IMR-90 (cell line): ENCODE measurements around the gene UBXN6. TPM values are rescaled to one million over a fixed set of nuclear protein-coding genes. Genes with fewer than 3 reads are reported as not detected.

Source experiments
- ATAC-seq: fragments of 200-7000 bp; cut with Tn5 transposase; 2 replicates; pipeline ENCODE4 v1.9.1; 2020; ENCODE audit warnings: low read depth, mild to moderate bottlenecking, moderate library complexity
- BruUV-seq: library from RNA; stranded (reverse); fragments of 400-500 nt; replicated peaks from 2 replicates; lab custom pipeline; 2021; lab: Mats Ljungman, UMichigan
- CTCF ChIA-PET: fragments of 300-600 bp; formaldehyde crosslinking; extraction: SDS; loops from one replicate; lab custom pipeline; 2021; ENCODE audit warnings: antibody characterized with exemption; lab: Yijun Ruan, JAX
- POLR2A ChIA-PET: fragments of 300-600 bp; sonication (Branson Sonifier 250); formaldehyde crosslinking; loops from one replicate; lab custom pipeline; 2022; ENCODE audit warnings: antibody characterized with exemption; ENCODE audit not compliant: unreplicated experiment; lab: Charles Lee
- DNase-seq: peaks from one replicate; pipeline ENCODE4 v3.0.0; 2013
- H2AFZ ChIP-seq: replicated peaks from 2 replicates; pipeline ENCODE3; 2013; ENCODE audit warnings: low read length, mild to moderate bottlenecking; ENCODE audit not compliant: poor library complexity
- H2AK5ac ChIP-seq: 2 replicates; pipeline ENCODE4 v1.6.1; 2013; ENCODE audit warnings: low read depth, low read length, inconsistent platforms
- H2AK9ac ChIP-seq: replicated peaks from 2 replicates; pipeline ENCODE3; 2013; ENCODE audit warnings: mild to moderate bottlenecking, low read depth, low read length, moderate library complexity; ENCODE audit not compliant: poor library complexity
- H2BK120ac ChIP-seq: 2 replicates; pipeline ENCODE4 v1.6.1; 2013; ENCODE audit warnings: low read depth, low read length, inconsistent platforms
- H2BK15ac ChIP-seq: 3 replicates; pipeline ENCODE4 v1.6.1; 2013; ENCODE audit warnings: low read depth, low read length, inconsistent platforms
- H2BK20ac ChIP-seq: 2 replicates; pipeline ENCODE4 v1.6.1; 2013; ENCODE audit warnings: low read depth, mild to moderate bottlenecking, inconsistent platforms, low read length, moderate library complexity
- H2BK5ac ChIP-seq: 2 replicates; pipeline ENCODE4 v1.6.1; 2013; ENCODE audit warnings: mild to moderate bottlenecking, low read depth, low read length, inconsistent platforms; ENCODE audit not compliant: poor library complexity, severe bottlenecking
- H3K14ac ChIP-seq: replicated peaks from 2 replicates; pipeline ENCODE4 v1.6.1; 2013; ENCODE audit warnings: low read depth, low read length, inconsistent platforms
- H3K18ac ChIP-seq: 2 replicates; pipeline ENCODE4 v1.6.1; 2013; ENCODE audit warnings: low read depth, low read length, control low read depth
- H3K23ac ChIP-seq: 2 replicates; pipeline ENCODE4 v1.6.1; 2013; ENCODE audit warnings: low read depth, low read length, inconsistent platforms
- H3K27ac ChIP-seq: 2 replicates; pipeline ENCODE4 v1.5.1; 2013; ENCODE audit warnings: mild to moderate bottlenecking, control low read depth, low read length; ENCODE audit not compliant: insufficient read depth
- H3K27me3 ChIP-seq: 2 replicates; pipeline ENCODE4 v1.6.1; 2013; ENCODE audit warnings: low read length; ENCODE audit not compliant: control insufficient read depth, insufficient read depth
- H3K36me3 ChIP-seq: 2 replicates; pipeline ENCODE4 v1.6.1; 2013; ENCODE audit warnings: low read length, mixed read lengths; ENCODE audit not compliant: control insufficient read depth, insufficient read depth
- H3K4ac ChIP-seq: 2 replicates; pipeline ENCODE4 v1.6.1; 2013; ENCODE audit warnings: low read depth, low read length, inconsistent platforms
- H3K4me1 ChIP-seq: 2 replicates; pipeline ENCODE4 v1.6.1; 2013; ENCODE audit warnings: low read length, mixed read lengths; ENCODE audit not compliant: control insufficient read depth, insufficient read depth
- H3K4me2 ChIP-seq: 2 replicates; pipeline ENCODE4 v1.6.1; 2013; ENCODE audit warnings: low read depth, mild to moderate bottlenecking, control low read depth, low read length, moderate library complexity
- H3K4me3 ChIP-seq: 2 replicates; pipeline ENCODE4 v1.5.1; 2013; ENCODE audit warnings: low read depth, mild to moderate bottlenecking, control low read depth, low read length, moderate library complexity; ENCODE audit not compliant: insufficient read depth
- H3K56ac ChIP-seq: 2 replicates; pipeline ENCODE4 v1.6.1; 2013; ENCODE audit warnings: low read length, inconsistent platforms; ENCODE audit not compliant: insufficient read depth; ENCODE audit errors: extremely low read depth
- H3K79me1 ChIP-seq, 2 experiments: 2 replicates each; pipeline ENCODE4 v1.6.1; 2013; ENCODE audit warnings: low read length in 2 of 2, inconsistent platforms in 1 of 2, low read depth in 1 of 2
- H3K9ac ChIP-seq: 2 replicates; pipeline ENCODE4 v1.6.1; 2013; ENCODE audit warnings: low read depth, low read length, control low read depth
- H3K9me1 ChIP-seq: 2 replicates; pipeline ENCODE4 v1.6.1; 2013; ENCODE audit warnings: low read length, inconsistent platforms; ENCODE audit not compliant: insufficient read depth
- H3K9me3 ChIP-seq: 2 replicates; pipeline ENCODE4 v1.6.1; 2013; ENCODE audit warnings: low read length; ENCODE audit not compliant: control insufficient read depth, insufficient read depth
- H4K20me1 ChIP-seq: 2 replicates; pipeline ENCODE4 v1.6.1; 2013; ENCODE audit warnings: low read length, inconsistent platforms; ENCODE audit not compliant: insufficient read depth
- H4K5ac ChIP-seq: 2 replicates; pipeline ENCODE4 v1.6.1; 2013; ENCODE audit warnings: mild to moderate bottlenecking, low read depth, low read length, control low read depth
- H4K8ac ChIP-seq, 2 experiments: 2 replicates each; pipeline ENCODE4 v1.6.1; 2013; ENCODE audit warnings: low read depth in 2 of 2, low read length in 2 of 2, control low read depth in 1 of 2, inconsistent platforms in 1 of 2
- H4K91ac ChIP-seq: 2 replicates; pipeline ENCODE4 v1.6.1; 2013; ENCODE audit warnings: low read depth, low read length, inconsistent platforms; ENCODE audit not compliant: insufficient read depth
- BHLHE40 ChIP-seq: fragments of 150-350 bp; IDR thresholded peaks from 2 replicates; pipeline ENCODE4 v1.6.1; 2016; ENCODE audit warnings: mild to moderate bottlenecking, low read depth, low read length
- CHD1 ChIP-seq: IDR thresholded peaks from 2 replicates; pipeline ENCODE4 v1.6.1; 2012; ENCODE audit warnings: low read depth, low read length, improper control_type of control experiment
- FOS ChIP-seq: fragments of 150-350 bp; IDR thresholded peaks from 2 replicates; pipeline ENCODE4 v1.6.1; 2016; ENCODE audit warnings: low read depth, low read length
- WGBS, 2 experiments: methylation state at CpG; one replicate each; pipeline versions ENCODE4 v1.1.5 to v1.1.7; 2013; ENCODE audit warnings: missing lambda C conversion rate in 2 of 2; ENCODE audit not compliant: insufficient read length in 1 of 2; ENCODE audit errors: extremely low coverage in 2 of 2; 5-methylcytosine and 5-hydroxymethylcytosine counted together
- dilution Hi-C: fragments of 300-500 bp; cut with HindIII; formaldehyde crosslinking; loops from one replicate; pipeline ENCODE4 v1.14.3; 2018; ENCODE audit warnings: low sequenced_read_pairs; ENCODE audit not compliant: unreplicated experiment
- in situ Hi-C: fragments of 300-500 bp; cut with MboI; formaldehyde crosslinking; loops from 3 replicates; pipeline ENCODE4 v1.14.3; 2019; ENCODE audit warnings: low sequenced_read_pairs, inconsistent platforms, mixed read lengths
- intact Hi-C: fragments of 100-400 bp; cut with micrococcal nuclease; formaldehyde crosslinking; loops from 2 replicates; pipeline ENCODE4 v1.10.0; 2022
- polyA plus RNA-seq, 3 experiments: library from polyadenylated mRNA; depleted of rRNA; stranded (reverse); fragments of >200 nt; gene quantifications; 2 replicates each; pipeline ENCODE4 v1.2.3, GENCODE V29; 2012; ENCODE audit warnings: low replicate concordance in 1 of 3
- total RNA-seq: library from RNA; depleted of rRNA; stranded (reverse); fragments of >200 nt; gene quantifications from 2 replicates; pipeline ENCODE4 v1.2.3, GENCODE V29; 2012
- TF ChIP-seq, protein P1 (sequence below): fragments of 150-350 bp; IDR thresholded peaks from 2 replicates; pipeline ENCODE4 v1.6.1; 2017; ENCODE audit warnings: mild to moderate bottlenecking, antibody characterized with exemption, low read length, low read depth

The UBXN6 gene
- total and polyA plus RNA-seq, 2 of the 4 experiments (the other 2 are of a cell fraction), result 84.2 to 86.5 TPM

- no peak for ATAC-seq
- POLR2A ChIA-PET, result no interaction called here
- no TSS peak for BruUV-seq
- no peak for DNase-seq
- H3K27ac ChIP-seq, result no peak overlapping the region
- dilution Hi-C loops (no loop called here), in situ Hi-C loops (no loop called here), intact Hi-C loops (no loop called here)
- CTCF ChIA-PET, result interaction anchor here (0.7 kb wide), 1 partner anchor 32 kb away, joined by 3 read pairs; no protein-coding TSS in a partner anchor
- H4K91ac ChIP-seq, result no peak overlapping the region
- H3K4ac ChIP-seq, result no peak overlapping the region
- H2BK20ac ChIP-seq, result no peak overlapping the region
- H3K4me2 ChIP-seq, result no peak overlapping the region
- H3K9me3 ChIP-seq, result no peaks in the 10 kb centered on the region
- no peak overlapping the region for H3K23ac ChIP-seq
- no peaks in the 10 kb centered on the region for H3K27me3 ChIP-seq
- H3K9me1 ChIP-seq, result 0 out of 2 replicates have a peak, but pooled peaks cover 2% of the 10 kb centered on the region
- H3K18ac ChIP-seq, result no peak overlapping the region
- H2BK120ac ChIP-seq, result no peak overlapping the region
- no peak overlapping the region for H2BK5ac ChIP-seq
- no peak overlapping the region for H3K14ac ChIP-seq
- no peak overlapping the region for H2AFZ ChIP-seq
- H4K5ac ChIP-seq, result no peak overlapping the region
- H3K4me3 ChIP-seq, result no peak overlapping the region
- WGBS, 2 experiments, result 90% methylated on average over 19 of the region's 29 CpGs; no CpG with 5 or more reads in 1 of the 2 experiments
- H3K56ac ChIP-seq, result no peak overlapping the region
- no peak overlapping the region for H4K8ac ChIP-seq
- no peaks in the 10 kb centered on the region; a peak in 1 of 4 replicates for H3K79me1 ChIP-seq
- no peaks in the 10 kb centered on the region for H3K4me1 ChIP-seq
- H2BK15ac ChIP-seq, result no peak overlapping the region
- no peaks in the 10 kb centered on the region for H4K20me1 ChIP-seq
- H2AK9ac ChIP-seq, result no peak overlapping the region
- no peak overlapping the region for H3K9ac ChIP-seq
- TF ChIP-seq CHD1 (no peak), FOS (no peak), BHLHE40 (no peak)
- TF ChIP-seq, protein P1, sequence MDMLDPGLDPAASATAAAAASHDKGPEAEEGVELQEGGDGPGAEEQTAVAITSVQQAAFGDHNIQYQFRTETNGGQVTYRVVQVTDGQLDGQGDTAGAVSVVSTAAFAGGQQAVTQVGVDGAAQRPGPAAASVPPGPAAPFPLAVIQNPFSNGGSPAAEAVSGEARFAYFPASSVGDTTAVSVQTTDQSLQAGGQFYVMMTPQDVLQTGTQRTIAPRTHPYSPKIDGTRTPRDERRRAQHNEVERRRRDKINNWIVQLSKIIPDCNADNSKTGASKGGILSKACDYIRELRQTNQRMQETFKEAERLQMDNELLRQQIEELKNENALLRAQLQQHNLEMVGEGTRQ, result no peak
- peaks cover 74% of the 10 kb centered on the region for H3K36me3 ChIP-seq
- H2AK5ac ChIP-seq, result no peak overlapping the region
Observed at GRCh38 chr19:4500841-4501591, 43.4 kb upstream of the UBXN6 start.
